Keratinocyte (primary cell): ENCODE measurements around the gene OPHN1. TPM values are rescaled to one million over a fixed set of nuclear protein-coding genes. Genes with fewer than 3 reads are reported as not detected.

ENCODE experiments used
- DNase-seq: peaks from one replicate; pipeline ENCODE4 v3.0.0-alpha.2; 2011; ENCODE audit warnings: low read depth, missing footprints, low spot score
- FAIRE-seq: peaks from 2 replicates; lab custom pipeline; 2011; peaks lifted over from hg19 to GRCh38; lab: Jason Lieb, UNC
- H2AFZ ChIP-seq: 2 replicates; pipeline ENCODE4 v1.6.0; 2012; ENCODE audit warnings: low read length, control low read depth, inconsistent platforms; ENCODE audit not compliant: control insufficient read depth
- H3K27ac ChIP-seq: 2 replicates; pipeline ENCODE4 v1.5.1; 2011; ENCODE audit warnings: low read length; ENCODE audit not compliant: control insufficient read depth, insufficient read depth
- H3K27me3 ChIP-seq: 3 replicates; pipeline ENCODE4 v1.6.0; 2011; ENCODE audit warnings: low read length; ENCODE audit not compliant: control insufficient read depth, insufficient read depth; ENCODE audit errors: extremely low read depth
- H3K36me3 ChIP-seq, 2 experiments: 2 replicates in 1 of 2; 3 replicates in 1 of 2; pipeline ENCODE4 v1.5.1; 2011; ENCODE audit warnings: low read length in 2 of 2, mild to moderate bottlenecking in 1 of 2; ENCODE audit not compliant: control insufficient read depth in 2 of 2, insufficient read depth in 2 of 2; ENCODE audit errors: extremely low read depth in 1 of 2
- H3K4me1 ChIP-seq: 3 replicates; pipeline ENCODE4 v1.5.1; 2011; ENCODE audit warnings: low read length; ENCODE audit not compliant: control insufficient read depth, insufficient read depth; ENCODE audit errors: extremely low read depth
- H3K4me2 ChIP-seq: 3 replicates; pipeline ENCODE4 v1.6.0; 2011; ENCODE audit warnings: low read depth, low read length; ENCODE audit not compliant: control insufficient read depth, insufficient read depth; ENCODE audit errors: extremely low read depth
- H3K4me3 ChIP-seq, 3 experiments: fragments of 200-600 bp in 1 of 3; sonication (generic) in 1 of 3; 2 replicates in 2 of 3; 3 replicates in 1 of 3; pipeline ENCODE4 v1.5.1; 2011 to 2016; ENCODE audit warnings: low read length in 3 of 3, mild to moderate bottlenecking in 3 of 3, control low read depth in 2 of 3, inconsistent platforms in 1 of 3, low read depth in 1 of 3, mixed read lengths in 1 of 3, mixed run types in 1 of 3, moderate library complexity in 1 of 3; ENCODE audit not compliant: control insufficient read depth in 2 of 3, insufficient read depth in 2 of 3; ENCODE audit errors: extremely low read depth in 1 of 3
- H3K79me2 ChIP-seq: 2 replicates; pipeline ENCODE4 v1.6.0; 2012; ENCODE audit warnings: low read length; ENCODE audit not compliant: control insufficient read depth, insufficient read depth
- H3K9ac ChIP-seq: 3 replicates; pipeline ENCODE4 v1.6.0; 2011; ENCODE audit warnings: low read length; ENCODE audit not compliant: control insufficient read depth, insufficient read depth; ENCODE audit errors: extremely low read depth
- H3K9me1 ChIP-seq: 3 replicates; pipeline ENCODE4 v1.6.0; 2011; ENCODE audit warnings: low read length; ENCODE audit not compliant: control insufficient read depth, insufficient read depth; ENCODE audit errors: extremely low read depth
- H3K9me3 ChIP-seq: 2 replicates; pipeline ENCODE4 v1.5.1; 2012; ENCODE audit warnings: low read depth, low read length; ENCODE audit not compliant: control insufficient read depth
- H4K20me1 ChIP-seq: 3 replicates; pipeline ENCODE4 v1.6.0; 2011; ENCODE audit warnings: low read length; ENCODE audit not compliant: control insufficient read depth, insufficient read depth; ENCODE audit errors: extremely low read depth
- CTCF ChIP-seq, 3 experiments: IDR thresholded peaks in 1 of 3; conservative IDR thresholded peaks in 1 of 3; optimal IDR thresholded peaks in 1 of 3; 2 replicates in 2 of 3; 3 replicates in 1 of 3; pipeline versions ENCODE3 to v1.5.1; 2011; ENCODE audit warnings: low read length in 3 of 3, mild to moderate bottlenecking in 3 of 3, moderate library complexity in 2 of 3, control low read depth in 1 of 3, inconsistent platforms in 1 of 3; ENCODE audit not compliant: insufficient read depth in 2 of 3; ENCODE audit errors: extremely low read depth in 1 of 3
- EZH2 ChIP-seq: IDR thresholded peaks from one replicate; pipeline ENCODE4 v1.6.1; 2012; ENCODE audit warnings: inconsistent platforms, mild to moderate bottlenecking, low read length, moderate library complexity
- dilution Hi-C: fragments of 300-500 bp; cut with MboI; formaldehyde crosslinking; loops from one replicate; pipeline ENCODE4 v1.7.0; 2020; ENCODE audit warnings: low sequenced_read_pairs; ENCODE audit not compliant: extremely low pct_ligation_motif_present
- polyA plus RNA-seq, 5 experiments: library from polyadenylated mRNA; depleted of rRNA in 3 of 5; stranded (reverse) in 3 of 5; stranded (forward) in 1 of 5; unstranded in 1 of 5; fragments of >200 nt; gene quantifications; 1 replicate in 1 of 5; 2 replicates in 3 of 5; 3 replicates in 1 of 5; pipeline versions ENCODE4 v1.2.1 to v1.2.3, GENCODE V29; 2011 to 2012; ENCODE audit warnings: missing spikeins in 2 of 5, low read depth in 1 of 5, low replicate concordance in 1 of 5

OPHN1 gene
- polyA plus RNA-seq, 1 donor (not counting 4 experiments of a cell fraction or from before 2014, with no cell fraction given) = 3.1 TPM

GRCh38 chrX:68464796-68465195 lies 31.5 kb upstream of the OPHN1 start:
- Histone ChIP-seq H3K9me1 (no peaks in the 10 kb centered on the region), H3K9me3 (no peaks in the 10 kb centered on the region), H3K4me1 (no peaks in the 10 kb centered on the region), H4K20me1 (no peaks in the 10 kb centered on the region), H3K36me3 (no peaks in the 10 kb centered on the region), H3K4me3 (no peak overlapping the region), H3K27ac (no peak overlapping the region), H2AFZ (no peak overlapping the region), H3K27me3 (no peaks in the 10 kb centered on the region), H3K79me2 (no peaks in the 10 kb centered on the region), H3K4me2 (no peak overlapping the region), H3K9ac (no peak overlapping the region)
- DNase-seq (no peak), FAIRE-seq (no peak)
- dilution Hi-C loops = no loop called here
- TF ChIP-seq CTCF (optimal IDR thresholded peaks at IDR 0.05 in 1 of 3, IDR thresholded peaks at IDR 0.05 in 1 of 3, conservative IDR thresholded peaks at IDR 0.05 in 1 of 3; ENCODE audit: extremely low read depth in 1 of 3, insufficient read depth in 2 of 3, low read length in 3 of 3) (no peak), EZH2 (no peak)

- H2AFZ ChIP-seq = no peak overlapping the region
Observed at GRCh38 chrX:68463880-68464279, 30.6 kb upstream of the OPHN1 start.

More at GRCh38 chrX:68463880-68464279, 30.6 kb upstream of the OPHN1 start:
- no peak overlapping the region for H3K27ac ChIP-seq
- dilution Hi-C loops = no loop called here
- no peaks in the 10 kb centered on the region for H3K79me2 ChIP-seq
- DNase-seq (no peak), FAIRE-seq (no peak)
- H3K36me3 ChIP-seq = no peaks in the 10 kb centered on the region
- no peaks in the 10 kb centered on the region for H3K9me3 ChIP-seq
- TF ChIP-seq CTCF (optimal IDR thresholded peaks at IDR 0.05 in 1 of 3, IDR thresholded peaks at IDR 0.05 in 1 of 3, conservative IDR thresholded peaks at IDR 0.05 in 1 of 3; ENCODE audit: extremely low read depth in 1 of 3, insufficient read depth in 2 of 3, low read length in 3 of 3) (no peak), EZH2 (no peak)
- no peaks in the 10 kb centered on the region for H3K4me1 ChIP-seq
- H4K20me1 ChIP-seq = no peaks in the 10 kb centered on the region
- no peak overlapping the region for H3K4me3 ChIP-seq
- no peaks in the 10 kb centered on the region for H3K9me1 ChIP-seq
- no peaks in the 10 kb centered on the region for H3K27me3 ChIP-seq
- H3K4me2 ChIP-seq = no peak overlapping the region
- no peak overlapping the region for H3K9ac ChIP-seq
